PC-9 (cell line): ENCODE results near the gene IRF7. TPM values are rescaled to one million over a fixed set of nuclear protein-coding genes. Genes with fewer than 3 reads are reported as not detected.

Experiments used
- BruUV-seq: library from RNA; stranded (reverse); fragments of 400-500 nt; replicated peaks from 2 replicates; lab custom pipeline; 2021; lab: Mats Ljungman, UMichigan
- CTCF ChIA-PET: fragments of 300-600 bp; sonication (Branson Sonifier 250); formaldehyde crosslinking; loops from one replicate; lab custom pipeline; 2022; ENCODE audit warnings: antibody characterized with exemption; lab: Charles Lee
- POLR2A ChIA-PET: fragments of 300-600 bp; sonication (Branson Sonifier 250); formaldehyde crosslinking; loops from one replicate; lab custom pipeline; 2022; ENCODE audit warnings: antibody characterized with exemption; ENCODE audit not compliant: unreplicated experiment; lab: Charles Lee
- DNase-seq, 2 experiments: peaks; one replicate each; pipeline versions ENCODE4 v3.0.0 to v3.0.0-alpha.2; 2015 to 2022; ENCODE audit warnings: mixed read lengths in 1 of 2
- H2AFZ ChIP-seq: fragments of 200-600 bp; sonication (generic); 2 replicates; pipeline ENCODE4 v1.8.1; 2017; ENCODE audit warnings: antibody characterized with exemption
- H3F3A ChIP-seq: fragments of 200-600 bp; sonication (generic); 2 replicates; pipeline ENCODE4 v1.8.1; 2017; ENCODE audit warnings: antibody characterized with exemption, mild to moderate bottlenecking, low read depth; ENCODE audit not compliant: insufficient read depth
- H3K27ac ChIP-seq: fragments of 200-600 bp; sonication (generic); 2 replicates; pipeline ENCODE4 v1.6.1; 2016; ENCODE audit warnings: mixed run types
- H3K27me3 ChIP-seq: fragments of 200-600 bp; sonication (generic); 2 replicates; pipeline ENCODE4 v1.6.1; 2016; ENCODE audit warnings: low read depth, mixed run types; ENCODE audit not compliant: insufficient read depth
- H3K36me3 ChIP-seq: fragments of 200-600 bp; sonication (generic); 2 replicates; pipeline ENCODE4 v1.6.1; 2016; ENCODE audit warnings: low read depth, mixed run types
- H3K4me1 ChIP-seq: fragments of 200-600 bp; sonication (generic); replicated peaks from 2 replicates; pipeline ENCODE4 v1.6.1; 2016; ENCODE audit warnings: mixed run types; ENCODE audit not compliant: insufficient read depth
- H3K4me2 ChIP-seq: fragments of 200-600 bp; sonication (generic); 2 replicates; pipeline ENCODE4 v1.6.1; 2017; ENCODE audit warnings: mixed run types
- H3K4me3 ChIP-seq: fragments of 200-600 bp; sonication (generic); 2 replicates; pipeline ENCODE4 v1.6.1; 2016; ENCODE audit warnings: mixed run types
- H3K79me2 ChIP-seq: fragments of 200-600 bp; sonication (generic); 2 replicates; pipeline ENCODE4 v1.6.1; 2017; ENCODE audit warnings: low read depth, mixed run types
- H3K9me2 ChIP-seq: fragments of 200-600 bp; sonication (generic); 2 replicates; pipeline ENCODE4 v1.8.1; 2017; ENCODE audit warnings: mild to moderate bottlenecking; ENCODE audit not compliant: insufficient read depth
- H3K9me3 ChIP-seq: fragments of 200-600 bp; sonication (generic); 2 replicates; pipeline ENCODE4 v1.8.1; 2016; ENCODE audit warnings: low read depth; ENCODE audit not compliant: insufficient read depth
- H4K20me1 ChIP-seq: fragments of 200-600 bp; sonication (generic); 2 replicates; pipeline ENCODE4 v1.8.1; 2017; ENCODE audit not compliant: insufficient read depth
- EZH2 ChIP-seq: fragments of 200-600 bp; sonication (generic); IDR thresholded peaks from 2 replicates; pipeline ENCODE4 v1.8.0; 2017; ENCODE audit warnings: antibody characterized with exemption, low read depth
- intact Hi-C: fragments of 100-400 bp; cut with micrococcal nuclease; formaldehyde crosslinking; loops from one replicate; pipeline ENCODE4 v1.10.0; 2022; ENCODE audit not compliant: unreplicated experiment
- total RNA-seq: library from RNA; stranded (reverse); gene quantifications from 2 replicates; pipeline ENCODE4 v1.2.3, GENCODE V29; 2021
- TF ChIP-seq, protein P1 (sequence below): fragments of 200-600 bp; sonication (generic); conservative IDR thresholded peaks from 2 replicates; pipeline ENCODE4 v1.6.1; 2017; ENCODE audit warnings: mixed run types, antibody characterized with exemption, mild to moderate bottlenecking, moderate library complexity

IRF7 gene
- total RNA-seq, 1 experiment from 2014 or later = 10.7 TPM

DNA sequence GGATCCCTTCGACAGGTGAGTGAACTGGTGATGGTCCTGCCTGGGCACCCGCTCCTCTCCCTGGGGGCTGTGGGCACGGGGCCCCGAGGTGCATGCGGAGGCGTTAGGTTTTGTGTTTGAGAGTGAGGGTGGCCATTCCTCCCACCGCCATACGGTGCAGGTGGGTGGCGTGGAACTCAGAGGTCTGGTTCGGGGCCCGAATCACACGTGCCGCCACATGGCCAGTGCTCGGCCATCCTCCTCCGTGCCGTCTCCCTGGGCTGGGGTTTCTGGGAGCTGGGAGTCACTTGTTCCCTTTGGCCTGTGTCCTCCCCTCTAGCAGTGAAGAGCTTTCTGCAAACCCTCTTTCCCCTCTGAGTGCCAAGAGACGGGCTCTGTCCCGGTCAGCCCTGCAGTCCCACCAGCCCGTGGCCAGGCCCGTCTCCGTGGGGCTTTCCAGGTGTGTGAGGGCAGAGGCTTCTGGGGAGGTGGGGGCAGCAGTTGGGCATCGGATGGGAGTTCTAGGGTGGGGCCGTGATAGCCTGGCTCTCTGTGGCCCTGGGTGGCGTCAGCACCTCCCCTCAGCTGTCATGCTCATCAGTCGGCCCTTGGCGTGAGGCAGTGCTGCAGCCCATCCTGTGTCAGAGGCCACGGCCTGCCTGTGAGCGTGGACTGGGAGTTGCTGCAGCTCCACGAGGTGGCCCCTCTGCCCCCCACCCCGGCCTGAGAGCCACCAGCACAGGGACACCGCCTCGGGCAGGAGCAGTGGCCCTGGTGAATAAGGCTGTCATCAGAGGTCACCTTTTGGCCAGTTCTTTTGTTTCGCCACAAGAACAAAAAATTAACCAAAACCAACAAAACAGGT lies 10.2 kb downstream of the IRF7 start:
- Histone ChIP-seq H3K9me2 (no peaks in the 10 kb centered on the region), H3K27me3 (no peaks in the 10 kb centered on the region), H3K27ac (no peak overlapping the region), H2AFZ (no peak overlapping the region), H4K20me1 (no peaks in the 10 kb centered on the region), H3K36me3 (no peaks in the 10 kb centered on the region), H3F3A (no peaks in the 10 kb centered on the region), H3K4me3 (no peak overlapping the region), H3K4me1 (no peaks in the 10 kb centered on the region), H3K9me3 (no peaks in the 10 kb centered on the region), H3K4me2 (no peak overlapping the region), H3K79me2 (no peaks in the 10 kb centered on the region)
- ChIA-PET POLR2A (no interaction called here), CTCF (no interaction called here)
- DNase-seq = no peak
- intact Hi-C loops = no loop called here
- no TSS peak for BruUV-seq
- TF ChIP-seq, protein P1, sequence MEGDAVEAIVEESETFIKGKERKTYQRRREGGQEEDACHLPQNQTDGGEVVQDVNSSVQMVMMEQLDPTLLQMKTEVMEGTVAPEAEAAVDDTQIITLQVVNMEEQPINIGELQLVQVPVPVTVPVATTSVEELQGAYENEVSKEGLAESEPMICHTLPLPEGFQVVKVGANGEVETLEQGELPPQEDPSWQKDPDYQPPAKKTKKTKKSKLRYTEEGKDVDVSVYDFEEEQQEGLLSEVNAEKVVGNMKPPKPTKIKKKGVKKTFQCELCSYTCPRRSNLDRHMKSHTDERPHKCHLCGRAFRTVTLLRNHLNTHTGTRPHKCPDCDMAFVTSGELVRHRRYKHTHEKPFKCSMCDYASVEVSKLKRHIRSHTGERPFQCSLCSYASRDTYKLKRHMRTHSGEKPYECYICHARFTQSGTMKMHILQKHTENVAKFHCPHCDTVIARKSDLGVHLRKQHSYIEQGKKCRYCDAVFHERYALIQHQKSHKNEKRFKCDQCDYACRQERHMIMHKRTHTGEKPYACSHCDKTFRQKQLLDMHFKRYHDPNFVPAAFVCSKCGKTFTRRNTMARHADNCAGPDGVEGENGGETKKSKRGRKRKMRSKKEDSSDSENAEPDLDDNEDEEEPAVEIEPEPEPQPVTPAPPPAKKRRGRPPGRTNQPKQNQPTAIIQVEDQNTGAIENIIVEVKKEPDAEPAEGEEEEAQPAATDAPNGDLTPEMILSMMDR = no peak
- no peak for TF ChIP-seq EZH2

DNA sequence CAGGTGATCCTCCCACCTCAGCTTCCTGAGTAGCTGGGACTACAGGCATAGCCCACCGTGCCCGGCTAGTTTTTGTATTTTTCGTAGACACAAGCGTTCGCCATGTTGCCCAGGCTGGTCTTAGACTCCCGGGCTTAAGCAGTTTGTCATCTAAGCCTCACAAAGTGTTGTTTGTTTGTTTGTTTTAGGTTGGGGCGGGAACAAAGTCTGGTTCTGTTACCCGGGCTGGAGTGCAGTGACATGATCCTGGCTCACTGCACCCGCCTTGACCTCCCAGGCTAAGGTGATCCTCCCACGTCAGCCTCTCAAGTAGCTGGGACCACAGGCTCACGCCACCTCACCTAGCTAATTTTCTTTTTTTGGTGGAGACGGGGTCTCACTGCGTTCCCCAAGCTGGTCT lies 12.6 kb downstream of the IRF7 start:
- Histone ChIP-seq H3K27me3 (no peaks in the 10 kb centered on the region), H3K4me2 (no peak overlapping the region), H3K4me1 (no peaks in the 10 kb centered on the region), H2AFZ (no peak overlapping the region), H3K9me3 (no peaks in the 10 kb centered on the region), H3K79me2 (no peaks in the 10 kb centered on the region), H3K36me3 (no peaks in the 10 kb centered on the region), H3K4me3 (no peak overlapping the region), H3K9me2 (no peaks in the 10 kb centered on the region), H3F3A (no peaks in the 10 kb centered on the region), H4K20me1 (no peaks in the 10 kb centered on the region), H3K27ac (no peak overlapping the region)
- ChIA-PET CTCF (no interaction called here), POLR2A (no interaction called here)
- TF ChIP-seq, protein P1 = no peak
- DNase-seq = no peak
- BruUV-seq = no TSS peak
- intact Hi-C loops = no loop called here

DNA sequence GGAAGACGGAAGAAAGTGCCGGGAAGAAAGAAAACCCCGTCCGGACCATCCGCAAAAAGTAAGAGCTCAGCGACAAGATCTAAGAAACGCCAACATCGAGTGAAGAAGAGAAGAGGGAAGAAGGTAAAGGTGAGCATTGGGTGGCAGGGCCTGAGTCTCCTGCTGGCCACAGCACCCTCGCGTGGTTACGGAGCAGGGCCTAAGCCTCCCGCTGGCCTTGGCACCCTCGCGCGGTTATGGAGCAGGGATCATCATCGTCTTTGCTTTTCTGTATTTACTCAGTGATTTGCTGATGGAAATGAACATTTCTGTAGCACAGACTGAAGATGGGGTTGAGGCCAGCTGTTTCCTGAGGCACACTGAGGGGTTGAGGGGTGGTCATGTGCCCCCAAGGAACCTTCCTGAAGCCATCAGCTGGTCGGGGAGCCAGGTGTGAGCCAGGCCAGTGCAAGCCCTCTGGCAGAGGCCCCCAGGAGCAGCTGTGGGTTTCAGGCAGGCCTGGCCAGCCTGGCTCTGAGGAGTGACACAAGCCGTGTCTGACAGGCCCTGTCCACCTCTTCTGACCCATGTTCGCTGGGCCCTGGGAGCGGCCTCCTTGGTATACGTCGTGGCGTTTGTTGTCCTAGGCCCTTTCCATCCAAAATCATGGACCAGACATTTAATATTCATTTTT lies 14.0 kb downstream of the IRF7 start:
- Histone ChIP-seq H3K9me3 (no peaks in the 10 kb centered on the region), H3K27ac (no peak overlapping the region), H3K4me2 (no peak overlapping the region), H4K20me1 (no peaks in the 10 kb centered on the region; the same call in 1 of the 2 replicates), H3K4me3 (no peak overlapping the region), H2AFZ (no peak overlapping the region), H3K4me1 (no peaks in the 10 kb centered on the region), H3K27me3 (no peaks in the 10 kb centered on the region), H3K79me2 (no peaks in the 10 kb centered on the region), H3F3A (no peaks in the 10 kb centered on the region), H3K36me3 (no peaks in the 10 kb centered on the region), H3K9me2 (no peaks in the 10 kb centered on the region)
- ChIA-PET POLR2A (no interaction called here), CTCF (no interaction called here)
- no peak for TF ChIP-seq EZH2
- TF ChIP-seq, protein P1 = no peak
- no peak for DNase-seq
- intact Hi-C loops = no loop called here
- BruUV-seq = no TSS peak
